GM19452 (cell line): Measurements from ENCODE around the gene LCA5L.

Source experiments
- ATAC-seq: cut with Tn5 transposase; IDR thresholded peaks from one replicate; pipeline ENCODE4 v1.9.1; 2021; ENCODE audit not compliant: unreplicated experiment

Gene LCA5L

GRCh38 chr21:39445321-39446269, at the start of gene LCA5L:
LCA5L (minus strand) TSS chr21:39445778; CDS start chr21:39428493, 17,285 bp downstream.
- ATAC-seq = peak; percentile 91

- no peak for ATAC-seq
Observed at GRCh38 chr21:39489380-39489924, 43.9 kb upstream of the LCA5L start.

- ATAC-seq = no peak
Observed at GRCh38 chr21:39484711-39485276, 39.2 kb upstream of the LCA5L start.

- no peak for ATAC-seq
Observed at GRCh38 chr21:39483917-39484316, 38.3 kb upstream of the LCA5L start.

GRCh38 chr21:39481886-39482285, 36.3 kb upstream of the LCA5L start:
- no peak for ATAC-seq

GRCh38 chr21:39480271-39480670, 34.7 kb upstream of the LCA5L start:
- ATAC-seq = no peak

- no peak for ATAC-seq
Observed at GRCh38 chr21:39479814-39480182, 34.2 kb upstream of the LCA5L start.

- ATAC-seq = no peak
Observed at GRCh38 chr21:39479164-39479813, 33.7 kb upstream of the LCA5L start.

- ATAC-seq = no peak
Observed at GRCh38 chr21:39474611-39475010, 29.0 kb upstream of the LCA5L start.

- no peak for ATAC-seq
Observed at GRCh38 chr21:39472786-39473185, 27.2 kb upstream of the LCA5L start.

- ATAC-seq = no peak
Observed at GRCh38 chr21:39471598-39471997, 26.0 kb upstream of the LCA5L start.

GRCh38 chr21:39468559-39468958, 23.0 kb upstream of the LCA5L start:
- no peak for ATAC-seq

- no peak for ATAC-seq
Observed at GRCh38 chr21:39467746-39468145, 22.2 kb upstream of the LCA5L start.

- no peak for ATAC-seq
Observed at GRCh38 chr21:39466584-39466983, 21.0 kb upstream of the LCA5L start.

- ATAC-seq = no peak
Observed at GRCh38 chr21:39463308-39463707, 17.7 kb upstream of the LCA5L start.

GRCh38 chr21:39461419-39461818, 15.8 kb upstream of the LCA5L start:
- peak; percentile 81 for ATAC-seq

- no peak for ATAC-seq
Observed at GRCh38 chr21:39456665-39457064, 11.1 kb upstream of the LCA5L start.

GRCh38 chr21:39454949-39455668, 9.5 kb upstream of the LCA5L start:
- ATAC-seq = no peak

- no peak for ATAC-seq
Observed at GRCh38 chr21:39453571-39454179, 8.1 kb upstream of the LCA5L start.

GRCh38 chr21:39452970-39453342, 7.4 kb upstream of the LCA5L start:
- no peak for ATAC-seq
